Adrenal gland (tissue), 5 donors: ENCODE data around the gene SLC35B4.

Source experiments
- CTCF ChIP-seq, 6 experiments: fragments of 450-650 bp in 4 of 6; fragments of 200-600 bp in 2 of 6; sonication (generic) in 1 of 6; IDR thresholded peaks; 1 replicate in 5 of 6; 2 replicates in 1 of 6; pipeline versions ENCODE4 v1.5.1 to v1.8.0; 2016 to 2021; ENCODE audit warnings: antibody characterized with exemption in 6 of 6, mild to moderate bottlenecking in 2 of 6, moderate library complexity in 1 of 6
- POLR2A ChIP-seq, 2 donors: fragments of 450-650 bp; IDR thresholded peaks; one replicate each; pipeline ENCODE4 v1.6.1; 2017; ENCODE audit warnings: antibody characterized with exemption in 2 of 2, mild to moderate bottlenecking in 2 of 2, moderate library complexity in 1 of 2
- donor health status: DM: no; HTN: no; CAD: no.

DNA sequence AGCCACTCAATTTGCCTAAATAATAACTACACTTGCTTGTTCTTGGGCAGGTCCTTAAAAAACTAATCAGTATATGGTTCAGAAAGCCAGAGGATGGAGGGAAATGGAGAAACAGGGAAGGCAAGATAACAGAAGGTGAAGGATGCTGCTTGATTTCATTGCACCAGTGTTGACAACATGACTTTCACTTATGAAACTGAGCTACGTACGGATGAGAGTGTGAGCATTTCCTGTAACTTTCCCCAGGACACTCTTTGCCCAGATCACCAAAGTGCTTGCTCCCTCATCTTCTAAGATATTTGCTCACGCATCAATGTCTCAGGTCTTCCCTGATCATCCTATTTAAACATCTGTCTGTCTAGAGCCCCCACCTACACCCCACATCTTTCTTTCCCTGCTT is 37.4 kb downstream of the SLC35B4 start:
- TF ChIP-seq CTCF (IDR thresholded peaks at IDR 0.05), result no peak
- no peak for TF ChIP-seq POLR2A (IDR thresholded peaks at IDR 0.05)
